ENCODE results near the gene TCP10L. TPM values are rescaled to one million over a fixed set of nuclear protein-coding genes. Genes with fewer than 3 reads are reported as not detected.

Gene TCP10L
- total and polyA plus RNA-seq, 2 of the 13 experiments (the other 11 are each of a cell fraction or from before 2014, with no cell fraction given), result 0.90 to 2.4 TPM

- TF ChIP-seq HNRNPK (IDR thresholded peaks at IDR 0.05; ENCODE audit: low read depth, low read length, poor library complexity, severe bottlenecking), result no peak
- TF ChIP-seq CCDC6 (CRISPR knock-in tag; IDR thresholded peaks at IDR 0.05), result peak; percentile 76
- TF ChIP-seq ATF6 (CRISPR knock-in tag; conservative IDR thresholded peaks at IDR 0.05), result no peak
- no peak for TF ChIP-seq MAFK (conservative IDR thresholded peaks at IDR 0.05 in 1 of 2, IDR thresholded peaks at IDR 0.05 in 1 of 2; ENCODE audit: low read length in 2 of 2)
- peak; percentile 85 for TF ChIP-seq NKX3-1 (CRISPR knock-in tag; IDR thresholded peaks at IDR 0.05)
Observed at GRCh38 chr21:32569261-32570230, 15.8 kb downstream of the TCP10L start (continued).

GRCh38 chr21:32567626-32568025 is 17.7 kb downstream of the TCP10L start:
- TF ChIP-seq PITX1 (CRISPR knock-in tag; IDR thresholded peaks at IDR 0.05), result no peak
- no peak for TF ChIP-seq KLF9 (CRISPR knock-in tag; IDR thresholded peaks at IDR 0.05; ENCODE audit: low read depth)
- TF ChIP-seq NONO (IDR thresholded peaks at IDR 0.05), result no peak
- no peak for TF ChIP-seq NONO (CRISPR knock-in tag; conservative IDR thresholded peaks at IDR 0.05)
- H4K20me1 ChIP-seq (ENCODE audit: insufficient read depth, low read length), result no peaks in the 10 kb centered on the region
- peaks cover 34% of the 10 kb centered on the region for H3K4me1 ChIP-seq (ENCODE audit: insufficient read depth, low read length)
- H3K36me3 ChIP-seq (replicated peaks in 1 of 2; ENCODE audit: control insufficient read depth in 1 of 2, insufficient read depth in 2 of 2, low read length in 2 of 2), result no peaks in the 10 kb centered on the region; a peak in 1 of 5 replicates
- DNase-seq (ENCODE audit: low spot score) (no peak), FAIRE-seq (no peak), ATAC-seq (no peak)
- no peak overlapping the region for H2AFZ ChIP-seq (ENCODE audit: low read length)
- intact Hi-C loops (cut with micrococcal nuclease; ENCODE audit: unreplicated experiment), result loop anchor here (2.0 kb wide), 1 partner anchor 153 kb away; no protein-coding TSS in a partner anchor
- no peaks in the 10 kb centered on the region for H3K79me2 ChIP-seq (ENCODE audit: insufficient read depth, low read length)
- no peak overlapping the region for H3K9ac ChIP-seq (ENCODE audit: insufficient read depth, low read depth, low read length)
- peaks cover 8% of the 10 kb centered on the region; the same call in 1 of the 2 replicates for H3K9me3 ChIP-seq (ENCODE audit: low read length)
- H3K4me3 ChIP-seq (replicated peaks in 1 of 3; ENCODE audit: insufficient read depth in 1 of 3, low read depth in 2 of 3, low read length in 3 of 3), result no peak overlapping the region
- CTCF ChIA-PET (ENCODE audit: low intra/inter-chr PET ratio, low total read pairs), result no interaction called here
- no TSS peak for BruUV-seq (replicated peaks)
- POLR2A ChIA-PET, result no interaction called here
- WGBS (ENCODE audit: low lambda C conversion rate), result 94% methylated on average over 6 of the region's 8 CpGs
- H3K4me2 ChIP-seq (ENCODE audit: low read depth, low read length), result no peak overlapping the region
- in situ Hi-C loops (cut with HindIII; ENCODE audit: extremely low pct_ligation_motif_present, low pct_unique_long_range_greater_than_20kb), result no loop called here
- H3K27ac ChIP-seq (ENCODE audit: extremely low read length, insufficient read depth, low read length), result no peak overlapping the region
- H3K27me3 ChIP-seq (ENCODE audit: control insufficient read depth in 1 of 2, insufficient read depth in 2 of 2, low read length in 2 of 2), result no peaks in the 10 kb centered on the region

Measured in HepG2 (cell line).